ENCODE measurements around the gene TMEM170B. TPM values are rescaled to one million over a fixed set of nuclear protein-coding genes. Genes with fewer than 3 reads are reported as not detected.

Gene TMEM170B
- total RNA-seq: 10 to 100 TPM in 3 of 4 donors, 1 to 10 TPM in 1; 2.0 to 15.3 (median 10.8) TPM

GRCh38 chr6:11537229-11538051 lies at the start of gene TMEM170B:
TSS of gene TMEM170B (plus strand) at chr6:11537749. CDS start at chr6:11538278, 529 bp downstream.
- TF ChIP-seq, protein P1, sequence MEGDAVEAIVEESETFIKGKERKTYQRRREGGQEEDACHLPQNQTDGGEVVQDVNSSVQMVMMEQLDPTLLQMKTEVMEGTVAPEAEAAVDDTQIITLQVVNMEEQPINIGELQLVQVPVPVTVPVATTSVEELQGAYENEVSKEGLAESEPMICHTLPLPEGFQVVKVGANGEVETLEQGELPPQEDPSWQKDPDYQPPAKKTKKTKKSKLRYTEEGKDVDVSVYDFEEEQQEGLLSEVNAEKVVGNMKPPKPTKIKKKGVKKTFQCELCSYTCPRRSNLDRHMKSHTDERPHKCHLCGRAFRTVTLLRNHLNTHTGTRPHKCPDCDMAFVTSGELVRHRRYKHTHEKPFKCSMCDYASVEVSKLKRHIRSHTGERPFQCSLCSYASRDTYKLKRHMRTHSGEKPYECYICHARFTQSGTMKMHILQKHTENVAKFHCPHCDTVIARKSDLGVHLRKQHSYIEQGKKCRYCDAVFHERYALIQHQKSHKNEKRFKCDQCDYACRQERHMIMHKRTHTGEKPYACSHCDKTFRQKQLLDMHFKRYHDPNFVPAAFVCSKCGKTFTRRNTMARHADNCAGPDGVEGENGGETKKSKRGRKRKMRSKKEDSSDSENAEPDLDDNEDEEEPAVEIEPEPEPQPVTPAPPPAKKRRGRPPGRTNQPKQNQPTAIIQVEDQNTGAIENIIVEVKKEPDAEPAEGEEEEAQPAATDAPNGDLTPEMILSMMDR (IDR thresholded peaks at IDR 0.05): no peak
- TF ChIP-seq POLR2A (IDR thresholded peaks at IDR 0.05): peak; percentile 50 to 81
- no peaks in the 10 kb centered on the region for H3K9me3 ChIP-seq
- H3K4me1 ChIP-seq: peaks cover 0 to 5% of the 10 kb centered on the region in 2 donors
- no peaks in the 10 kb centered on the region for H3K36me3 ChIP-seq
- intact Hi-C loops (cut with DNase I; ENCODE audit: low total_unique reads): no loop called here
- peak within 1 kb of the TSS; percentile 56 to 98 for H3K4me3 ChIP-seq
- H3K27ac ChIP-seq: peak within 1 kb of the TSS; percentile 70 to 91
- no peaks in the 10 kb centered on the region for H3K27me3 ChIP-seq
- DNase-seq: peak; percentile 92 to 95

DNA sequence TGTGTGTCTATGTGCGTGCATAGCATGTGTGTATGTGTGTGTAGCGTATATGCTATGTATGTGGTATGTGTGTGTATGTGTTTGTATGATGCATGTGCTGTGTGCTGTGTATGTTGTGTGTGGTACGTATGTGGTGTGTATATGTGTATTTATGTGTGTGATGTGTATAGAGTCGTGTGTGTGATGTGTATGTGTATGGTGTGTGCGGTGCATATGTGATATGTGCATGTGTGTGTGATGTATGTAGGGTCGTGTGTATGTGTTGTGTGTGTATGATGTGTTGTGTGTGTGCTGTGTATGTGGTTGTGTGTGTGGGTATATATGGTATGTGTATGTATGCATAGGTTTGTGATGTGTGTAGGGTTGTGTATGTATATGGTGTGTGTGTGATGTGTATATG lies 46.6 kb upstream of the TMEM170B start:
- no peaks in the 10 kb centered on the region for H3K4me1 ChIP-seq
- TF ChIP-seq, protein P1 (IDR thresholded peaks at IDR 0.05): no peak
- no peak for TF ChIP-seq POLR2A (IDR thresholded peaks at IDR 0.05)
- H3K4me3 ChIP-seq: no peak overlapping the region
- intact Hi-C loops (cut with DNase I; ENCODE audit: low total_unique reads): loop anchor here (10.0 kb wide), 1 partner anchor 316 kb away; no protein-coding TSS in a partner anchor
- no peaks in the 10 kb centered on the region for H3K36me3 ChIP-seq
- no peaks in the 10 kb centered on the region for H3K27me3 ChIP-seq
- no peak for DNase-seq
- H3K9me3 ChIP-seq: no peaks in the 10 kb centered on the region
- no peak overlapping the region for H3K27ac ChIP-seq

DNA sequence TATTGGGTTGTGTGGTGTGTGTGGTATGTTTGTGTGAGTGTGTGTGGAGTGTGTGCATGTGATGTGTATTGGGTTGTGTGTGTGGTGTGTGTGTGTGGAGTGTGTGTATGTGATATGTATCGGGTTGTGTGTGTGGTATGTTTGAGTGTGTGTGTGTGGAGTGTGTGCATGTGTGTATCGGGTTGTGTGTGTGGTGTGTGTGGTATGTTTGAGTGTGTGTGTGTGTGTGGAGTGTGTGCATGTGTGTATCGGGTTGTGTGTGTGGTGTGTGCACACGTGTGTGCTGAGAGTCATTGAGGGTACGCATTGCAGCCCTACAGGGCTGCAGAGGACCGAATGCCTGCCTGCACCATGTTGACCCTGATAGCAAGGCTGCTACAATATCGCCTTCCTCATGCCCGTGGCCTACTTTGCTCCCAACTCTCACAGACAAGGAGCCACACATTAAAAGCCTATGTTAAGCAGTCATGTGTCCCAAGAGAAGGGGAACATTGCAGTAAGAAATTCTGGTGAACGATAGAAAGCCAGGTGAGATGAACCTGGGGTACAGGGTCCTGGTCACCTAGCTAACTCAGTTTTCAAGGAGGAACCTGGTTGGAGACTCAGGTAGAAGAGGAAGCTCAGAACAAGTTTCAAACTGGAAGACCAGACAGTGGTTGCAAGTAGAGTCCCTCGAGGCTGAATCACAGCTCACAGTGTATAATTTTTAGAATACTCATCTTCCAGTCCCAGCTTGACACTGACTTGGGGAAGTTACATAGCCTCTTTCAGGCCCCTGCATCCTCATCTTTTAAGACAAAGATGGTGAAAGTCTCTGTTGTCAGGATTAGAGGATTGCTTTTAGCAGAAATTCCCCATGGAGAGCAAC lies 45.7 kb upstream of the TMEM170B start:
- no peaks in the 10 kb centered on the region for H3K4me1 ChIP-seq
- H3K9me3 ChIP-seq: no peaks in the 10 kb centered on the region
- no peak overlapping the region for H3K27ac ChIP-seq
- H3K36me3 ChIP-seq: no peaks in the 10 kb centered on the region
- no peaks in the 10 kb centered on the region for H3K27me3 ChIP-seq
- TF ChIP-seq, protein P1 (IDR thresholded peaks at IDR 0.05): no peak
- no peak for TF ChIP-seq POLR2A (IDR thresholded peaks at IDR 0.05)
- no peak overlapping the region for H3K4me3 ChIP-seq
- DNase-seq: no peak
- intact Hi-C loops (cut with DNase I; ENCODE audit: low total_unique reads): loop anchor here (10.0 kb wide), 1 partner anchor 317 kb away; no protein-coding TSS in a partner anchor

- Histone ChIP-seq H3K9me3 (no peaks in the 10 kb centered on the region), H3K4me3 (no peak overlapping the region), H3K4me1 (no peaks in the 10 kb centered on the region), H3K36me3 (no peaks in the 10 kb centered on the region), H3K27me3 (no peaks in the 10 kb centered on the region), H3K27ac (no peak overlapping the region)
- TF ChIP-seq, protein P1 (IDR thresholded peaks at IDR 0.05): no peak
- TF ChIP-seq POLR2A (IDR thresholded peaks at IDR 0.05): no peak
- intact Hi-C loops (cut with DNase I; ENCODE audit: low total_unique reads): loop anchor here (10.0 kb wide), 1 partner anchor 318 kb away; no protein-coding TSS in a partner anchor
- DNase-seq: no peak
These were observed 44.9 kb upstream of the TMEM170B start for GRCh38 chr6:11492464-11493290.

Data from uterus (tissue), 4 donors.